ENCODE results near the gene KCNK15. TPM values are rescaled to one million over a fixed set of nuclear protein-coding genes. Genes with fewer than 3 reads are reported as not detected.

KCNK15 gene
- total RNA-seq, 2 donors from 2014 or later = 1.8 to 3.3 TPM

DNA sequence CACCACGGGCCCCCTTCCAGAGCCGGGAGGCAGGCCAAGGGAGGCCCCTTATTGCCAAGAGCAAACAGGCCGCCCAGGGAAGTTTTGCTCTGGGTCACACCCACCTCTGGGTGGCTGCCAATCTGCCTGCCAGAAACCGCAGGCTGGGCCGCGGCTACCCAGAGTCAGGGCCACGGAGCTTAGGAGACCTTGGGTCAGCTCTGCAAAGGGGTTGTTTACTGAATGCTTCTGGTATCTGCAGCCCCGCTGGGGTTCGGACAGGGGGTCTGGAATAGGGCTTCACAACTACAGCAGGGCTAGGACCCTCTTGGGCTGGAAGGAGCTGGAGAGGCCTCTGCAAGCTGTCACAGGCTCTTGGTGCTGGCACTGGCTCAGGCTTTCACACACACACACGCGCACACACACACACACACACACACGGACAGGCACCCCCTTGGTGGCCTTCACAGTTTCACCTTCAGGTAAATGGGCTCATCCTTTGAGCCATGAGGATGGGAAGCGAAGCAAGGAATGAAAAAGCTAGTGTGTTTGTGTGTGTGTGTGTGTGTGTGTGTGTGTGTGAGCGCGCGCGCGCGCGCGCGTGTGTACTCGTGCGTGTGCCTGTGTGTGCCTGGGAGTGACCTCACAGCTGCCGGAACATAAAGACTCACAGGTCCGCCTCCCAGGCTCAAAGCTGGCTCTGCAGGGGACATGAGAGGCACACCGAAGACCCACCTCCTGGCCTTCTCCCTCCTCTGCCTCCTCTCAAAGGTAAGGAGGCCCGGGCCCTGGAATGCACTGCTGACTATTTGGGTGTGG is 30.8 kb upstream of the KCNK15 start, which contains the start of gene CCN5:
Gene CCN5 (plus strand): TSS at position 669 of the 798 bp plus-strand sequence. CDS start 22 bp downstream, at position 691.
- peak; percentile 88 for ATAC-seq
- H3K27ac ChIP-seq = no peak within 1 kb of the TSS
- no peaks in the 10 kb centered on the region for H3K36me3 ChIP-seq (replicated peaks in 1 of 2; ENCODE audit: insufficient read depth in 1 of 2, low read depth in 2 of 2)
- peaks cover 11% of the 10 kb centered on the region for H3K4me1 ChIP-seq
- no peaks in the 10 kb centered on the region for H3K9me3 ChIP-seq
- H3K4me3 ChIP-seq = no peak within 1 kb of the TSS
- 34 to 57% methylated on average over 8 to 27 of the region's 28 CpGs for WGBS, 2 donors
- DNase-seq = peak; percentile 76 to 87 (median 82)
- TF ChIP-seq, protein P1, sequence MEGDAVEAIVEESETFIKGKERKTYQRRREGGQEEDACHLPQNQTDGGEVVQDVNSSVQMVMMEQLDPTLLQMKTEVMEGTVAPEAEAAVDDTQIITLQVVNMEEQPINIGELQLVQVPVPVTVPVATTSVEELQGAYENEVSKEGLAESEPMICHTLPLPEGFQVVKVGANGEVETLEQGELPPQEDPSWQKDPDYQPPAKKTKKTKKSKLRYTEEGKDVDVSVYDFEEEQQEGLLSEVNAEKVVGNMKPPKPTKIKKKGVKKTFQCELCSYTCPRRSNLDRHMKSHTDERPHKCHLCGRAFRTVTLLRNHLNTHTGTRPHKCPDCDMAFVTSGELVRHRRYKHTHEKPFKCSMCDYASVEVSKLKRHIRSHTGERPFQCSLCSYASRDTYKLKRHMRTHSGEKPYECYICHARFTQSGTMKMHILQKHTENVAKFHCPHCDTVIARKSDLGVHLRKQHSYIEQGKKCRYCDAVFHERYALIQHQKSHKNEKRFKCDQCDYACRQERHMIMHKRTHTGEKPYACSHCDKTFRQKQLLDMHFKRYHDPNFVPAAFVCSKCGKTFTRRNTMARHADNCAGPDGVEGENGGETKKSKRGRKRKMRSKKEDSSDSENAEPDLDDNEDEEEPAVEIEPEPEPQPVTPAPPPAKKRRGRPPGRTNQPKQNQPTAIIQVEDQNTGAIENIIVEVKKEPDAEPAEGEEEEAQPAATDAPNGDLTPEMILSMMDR (IDR thresholded peaks at IDR 0.05) = no peak
- no peak for TF ChIP-seq POLR2A (IDR thresholded peaks at IDR 0.05)
- no peaks in the 10 kb centered on the region for H3K27me3 ChIP-seq
- intact Hi-C loops (cut with DNase I) = no loop called here

DNA sequence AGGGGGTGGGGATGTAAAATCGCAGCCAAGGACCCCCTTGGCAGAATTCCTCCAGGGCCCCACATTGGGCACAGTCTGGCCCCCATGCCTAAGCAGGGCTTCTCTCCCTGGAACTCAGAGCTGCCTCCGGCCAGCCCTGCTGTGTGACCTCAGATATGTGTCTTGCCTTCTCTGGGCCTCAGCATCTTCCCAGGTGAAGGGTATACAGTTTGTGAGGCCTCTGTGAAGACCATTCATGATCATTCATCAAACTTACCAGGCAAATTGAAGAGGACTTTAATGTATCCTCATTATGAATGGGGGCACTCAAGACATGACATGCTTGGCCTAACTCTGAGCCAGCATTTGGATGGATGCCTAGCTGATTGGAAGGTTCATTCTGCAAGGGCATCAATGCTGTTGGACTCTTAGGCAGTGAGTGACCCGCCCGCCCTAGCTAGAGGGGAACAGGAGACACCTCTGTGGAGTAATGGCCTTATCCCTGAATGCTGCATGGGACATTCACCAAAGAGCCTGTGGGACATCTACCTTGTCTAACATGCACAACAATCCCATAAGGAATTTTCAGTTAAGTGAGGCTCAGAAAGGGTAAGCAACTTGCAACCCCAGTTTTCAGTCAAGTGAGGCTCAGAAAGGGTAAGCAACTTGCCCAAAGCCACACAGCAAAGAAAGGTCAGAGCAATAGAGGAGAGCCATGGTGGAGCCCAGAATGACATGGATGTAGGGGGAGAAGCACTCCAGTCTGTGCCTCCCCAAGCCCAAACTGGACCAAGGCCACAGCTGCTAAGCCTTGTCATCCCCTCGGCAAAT is 30.0 kb upstream of the KCNK15 start:
- Histone ChIP-seq H3K4me1 (peaks cover 11% of the 10 kb centered on the region), H3K27me3 (no peaks in the 10 kb centered on the region), H3K9me3 (no peaks in the 10 kb centered on the region), H3K36me3 (replicated peaks in 1 of 2; ENCODE audit: insufficient read depth in 1 of 2, low read depth in 2 of 2) (no peaks in the 10 kb centered on the region), H3K27ac (no peak overlapping the region), H3K4me3 (no peak overlapping the region)
- intact Hi-C loops (cut with DNase I) = no loop called here
- 64 to 84% methylated on average over 3 to 5 of the region's 5 CpGs for WGBS, 2 donors
- DNase-seq (no peak), ATAC-seq (no peak)
- TF ChIP-seq, protein P1 (IDR thresholded peaks at IDR 0.05) = no peak
- TF ChIP-seq POLR2A (IDR thresholded peaks at IDR 0.05) = no peak

DNA sequence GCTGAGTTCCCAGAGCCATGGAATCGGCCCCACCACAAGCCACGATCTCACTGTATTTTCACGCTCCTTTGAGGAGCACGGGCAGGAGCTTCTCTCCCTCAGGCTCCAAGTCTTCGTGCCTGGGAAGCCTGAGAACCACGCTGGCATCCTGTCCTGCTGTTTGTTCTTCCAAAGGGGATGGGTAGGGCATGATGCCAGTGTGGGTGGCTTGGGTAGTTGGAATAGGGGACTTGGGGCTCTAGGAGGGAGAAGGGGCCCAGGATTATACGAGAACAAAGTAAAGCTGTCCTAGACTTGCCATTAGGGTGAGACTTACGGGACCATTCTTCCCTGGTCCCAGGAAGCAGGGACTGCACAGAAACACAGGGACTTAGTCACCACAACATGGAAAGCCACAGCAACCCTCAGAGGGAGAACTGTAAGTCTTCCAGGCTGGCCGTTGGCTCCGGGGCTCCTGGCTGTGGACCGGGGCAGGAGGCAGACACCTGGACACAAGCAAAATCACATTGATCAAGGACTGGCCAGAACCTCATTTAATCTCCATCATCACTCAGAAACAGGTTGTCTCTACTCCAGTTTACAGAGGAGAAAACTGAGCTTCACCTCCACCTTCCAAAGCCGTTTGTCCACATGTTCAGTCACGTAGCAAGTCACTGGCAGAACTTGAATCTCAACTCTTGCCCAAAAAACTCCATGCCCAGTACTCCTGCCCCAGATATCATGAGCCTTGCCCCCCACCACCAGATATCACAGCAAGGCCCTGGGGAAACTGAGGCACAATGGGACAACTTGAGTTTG is 29.2 kb upstream of the KCNK15 start:
- TF ChIP-seq, protein P1 (IDR thresholded peaks at IDR 0.05) = no peak
- TF ChIP-seq POLR2A (IDR thresholded peaks at IDR 0.05) = no peak
- peaks cover 12% of the 10 kb centered on the region for H3K4me1 ChIP-seq
- H3K36me3 ChIP-seq (replicated peaks in 1 of 2; ENCODE audit: insufficient read depth in 1 of 2, low read depth in 2 of 2) = no peaks in the 10 kb centered on the region
- 88 to 91% methylated on average over 10 to 13 of the region's 13 CpGs for WGBS, 2 donors
- H3K9me3 ChIP-seq = no peaks in the 10 kb centered on the region
- intact Hi-C loops (cut with DNase I) = no loop called here
- H3K27me3 ChIP-seq = no peaks in the 10 kb centered on the region
- no peak overlapping the region for H3K4me3 ChIP-seq
- no peak overlapping the region for H3K27ac ChIP-seq
- ATAC-seq (no peak), DNase-seq (no peak)

DNA sequence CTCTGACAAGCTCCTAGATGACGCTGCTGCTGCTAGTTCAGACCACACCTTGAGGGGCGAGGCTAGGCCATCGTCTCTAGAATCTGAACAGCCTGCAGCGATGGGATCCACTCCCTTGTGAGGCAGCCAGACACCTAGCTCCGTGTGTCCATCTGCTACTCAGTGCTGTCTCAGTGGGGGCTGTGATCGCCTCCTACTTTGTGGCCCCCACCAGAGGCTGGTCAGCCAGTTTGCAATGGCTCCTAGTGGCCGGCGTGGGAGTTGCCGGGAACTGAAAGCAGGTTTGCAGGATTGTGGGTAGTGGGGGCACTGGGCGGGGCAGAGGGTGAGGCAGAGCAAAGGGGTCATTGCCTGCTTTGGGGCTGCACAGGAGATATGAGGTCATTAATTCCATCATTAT is 27.7 kb upstream of the KCNK15 start:
- WGBS, 2 donors = 77 to 83% methylated on average over 8 to 10 of the region's 10 CpGs
- Histone ChIP-seq H3K4me1 (peaks cover 14% of the 10 kb centered on the region), H3K9me3 (no peaks in the 10 kb centered on the region), H3K27ac (no peak overlapping the region), H3K36me3 (replicated peaks in 1 of 2; ENCODE audit: insufficient read depth in 1 of 2, low read depth in 2 of 2) (no peaks in the 10 kb centered on the region), H3K27me3 (no peaks in the 10 kb centered on the region), H3K4me3 (no peak overlapping the region)
- intact Hi-C loops (cut with DNase I) = no loop called here
- ATAC-seq (no peak), DNase-seq (no peak)
- TF ChIP-seq, protein P1 (IDR thresholded peaks at IDR 0.05) = no peak
- TF ChIP-seq POLR2A (IDR thresholded peaks at IDR 0.05) = no peak
